MM.1S (cell line): ENCODE data around the gene CHM.

Experiments
- CTCF ChIP-seq: fragments of 300-600 bp; sonication (generic); IDR thresholded peaks from 2 replicates; pipeline ENCODE4 v1.5.1; 2016; ENCODE audit warnings: antibody characterized with exemption, low read length, mixed read lengths
- EZH2phosphoT487 ChIP-seq: fragments of 300-600 bp; sonication (generic); IDR thresholded peaks from 2 replicates; pipeline ENCODE4 v1.6.1; 2018; ENCODE audit warnings: antibody characterized with exemption, low read length

GRCh38 chrX:85870585-85870984 is 176.8 kb downstream of the CHM start:
- TF ChIP-seq CTCF (no peak), EZH2phosphoT487 (no peak)
